22Rv1 (cell line): ENCODE data around the gene CDKN1B.

Experiments used
- H3K27ac ChIP-seq: fragments of 450-650 bp; 2 replicates; pipeline ENCODE4 v1.5.1; 2017
- ZFX ChIP-seq: fragments of 450-650 bp; IDR thresholded peaks from 2 replicates; pipeline ENCODE4 v1.6.1; 2017; ENCODE audit warnings: antibody characterized with exemption, borderline replicate concordance
- TF ChIP-seq, protein P1 (sequence below): fragments of 450-650 bp; IDR thresholded peaks from 2 replicates; pipeline ENCODE4 v1.5.1; 2017; ENCODE audit warnings: mild to moderate bottlenecking

The CDKN1B gene

DNA sequence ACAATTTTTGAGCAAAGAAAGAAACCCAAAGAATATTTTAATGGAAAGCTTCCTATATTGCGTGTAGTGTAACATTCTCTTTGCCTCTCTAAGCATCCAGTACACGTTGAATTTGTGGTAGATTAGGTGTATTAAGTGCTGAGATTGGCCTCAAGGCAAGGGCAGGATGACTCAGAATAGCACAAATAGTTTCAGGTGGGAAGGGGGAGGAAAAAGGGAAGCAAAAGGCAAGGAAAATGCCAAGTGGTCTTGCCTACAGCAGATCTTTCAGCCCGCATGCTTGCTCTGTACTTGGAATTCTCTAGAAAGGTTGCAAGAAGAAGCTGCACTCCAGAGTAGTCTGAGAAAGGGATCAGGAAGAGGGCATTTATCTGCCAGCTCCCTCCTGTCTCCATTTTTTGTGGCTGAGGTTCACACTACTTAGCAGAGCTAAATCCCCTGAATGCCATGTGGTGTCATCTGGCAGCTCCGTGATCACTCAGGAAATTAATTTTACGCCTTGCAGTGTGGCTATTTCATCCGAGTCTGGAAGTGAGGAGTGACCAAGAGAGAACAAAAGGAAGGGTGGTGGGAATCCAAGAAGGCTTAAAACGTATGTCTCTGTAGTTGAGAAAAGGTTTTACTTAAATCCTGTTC, 28.5 kb downstream of the CDKN1B start:
- H3K27ac ChIP-seq: no peak overlapping the region
- TF ChIP-seq, protein P1, sequence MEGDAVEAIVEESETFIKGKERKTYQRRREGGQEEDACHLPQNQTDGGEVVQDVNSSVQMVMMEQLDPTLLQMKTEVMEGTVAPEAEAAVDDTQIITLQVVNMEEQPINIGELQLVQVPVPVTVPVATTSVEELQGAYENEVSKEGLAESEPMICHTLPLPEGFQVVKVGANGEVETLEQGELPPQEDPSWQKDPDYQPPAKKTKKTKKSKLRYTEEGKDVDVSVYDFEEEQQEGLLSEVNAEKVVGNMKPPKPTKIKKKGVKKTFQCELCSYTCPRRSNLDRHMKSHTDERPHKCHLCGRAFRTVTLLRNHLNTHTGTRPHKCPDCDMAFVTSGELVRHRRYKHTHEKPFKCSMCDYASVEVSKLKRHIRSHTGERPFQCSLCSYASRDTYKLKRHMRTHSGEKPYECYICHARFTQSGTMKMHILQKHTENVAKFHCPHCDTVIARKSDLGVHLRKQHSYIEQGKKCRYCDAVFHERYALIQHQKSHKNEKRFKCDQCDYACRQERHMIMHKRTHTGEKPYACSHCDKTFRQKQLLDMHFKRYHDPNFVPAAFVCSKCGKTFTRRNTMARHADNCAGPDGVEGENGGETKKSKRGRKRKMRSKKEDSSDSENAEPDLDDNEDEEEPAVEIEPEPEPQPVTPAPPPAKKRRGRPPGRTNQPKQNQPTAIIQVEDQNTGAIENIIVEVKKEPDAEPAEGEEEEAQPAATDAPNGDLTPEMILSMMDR: no peak
- no peak for TF ChIP-seq ZFX

GRCh38 chr12:12747278-12747677, 30.1 kb downstream of the CDKN1B start:
- TF ChIP-seq, protein P1: no peak
- no peak for TF ChIP-seq ZFX

GRCh38 chr12:12748044-12748443, 30.9 kb downstream of the CDKN1B start:
- H3K27ac ChIP-seq: no peak overlapping the region
- TF ChIP-seq, protein P1: no peak
- TF ChIP-seq ZFX: no peak

More at GRCh38 chr12:12747278-12747677, 30.1 kb downstream of the CDKN1B start:
- H3K27ac ChIP-seq: no peak overlapping the region

GRCh38 chr12:12749433-12749832, 32.3 kb downstream of the CDKN1B start:
- TF ChIP-seq ZFX: no peak
- TF ChIP-seq, protein P1: no peak
- no peak overlapping the region for H3K27ac ChIP-seq

DNA sequence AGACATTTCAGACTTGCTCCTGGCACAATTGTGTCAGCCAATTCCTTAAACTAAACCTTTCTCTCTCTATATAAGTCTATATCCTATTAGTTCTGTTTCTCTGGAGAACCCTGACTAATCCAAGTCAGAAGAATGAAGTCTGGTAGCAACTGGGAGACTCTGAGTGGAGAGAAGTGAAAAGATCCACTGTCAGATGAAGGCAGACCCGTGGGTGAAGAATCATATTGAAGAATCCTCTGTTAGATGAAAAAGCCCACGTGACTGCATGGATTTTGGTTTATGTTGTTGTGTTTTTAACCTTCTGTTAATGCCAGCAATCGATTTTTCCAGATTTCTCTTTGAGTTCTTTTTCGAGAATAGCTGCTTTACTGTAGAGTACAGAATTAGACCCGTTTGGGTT, 38.8 kb downstream of the CDKN1B start:
- no peak overlapping the region for H3K27ac ChIP-seq
- no peak for TF ChIP-seq ZFX
- TF ChIP-seq, protein P1: no peak

DNA sequence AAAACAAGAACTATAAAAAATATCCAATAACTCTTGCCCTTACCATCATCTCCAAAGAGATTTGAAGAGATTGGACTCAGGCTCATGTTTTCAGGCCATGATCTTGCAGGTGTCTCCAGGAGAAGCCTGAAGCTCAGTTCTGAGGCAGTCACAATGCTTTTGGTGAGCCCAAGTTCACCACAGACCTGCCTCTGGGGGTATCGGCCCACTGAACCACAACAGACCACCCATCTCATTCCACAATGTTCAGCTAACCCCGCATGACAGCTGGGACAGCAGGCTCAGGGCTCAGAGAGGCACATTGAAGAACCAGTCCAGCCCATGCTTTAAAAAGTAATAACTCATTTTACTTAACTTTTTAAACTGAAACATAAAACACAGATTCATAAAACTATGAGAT, 40.0 kb downstream of the CDKN1B start:
- TF ChIP-seq, protein P1: no peak
- no peak for TF ChIP-seq ZFX
- H3K27ac ChIP-seq: no peak overlapping the region

DNA sequence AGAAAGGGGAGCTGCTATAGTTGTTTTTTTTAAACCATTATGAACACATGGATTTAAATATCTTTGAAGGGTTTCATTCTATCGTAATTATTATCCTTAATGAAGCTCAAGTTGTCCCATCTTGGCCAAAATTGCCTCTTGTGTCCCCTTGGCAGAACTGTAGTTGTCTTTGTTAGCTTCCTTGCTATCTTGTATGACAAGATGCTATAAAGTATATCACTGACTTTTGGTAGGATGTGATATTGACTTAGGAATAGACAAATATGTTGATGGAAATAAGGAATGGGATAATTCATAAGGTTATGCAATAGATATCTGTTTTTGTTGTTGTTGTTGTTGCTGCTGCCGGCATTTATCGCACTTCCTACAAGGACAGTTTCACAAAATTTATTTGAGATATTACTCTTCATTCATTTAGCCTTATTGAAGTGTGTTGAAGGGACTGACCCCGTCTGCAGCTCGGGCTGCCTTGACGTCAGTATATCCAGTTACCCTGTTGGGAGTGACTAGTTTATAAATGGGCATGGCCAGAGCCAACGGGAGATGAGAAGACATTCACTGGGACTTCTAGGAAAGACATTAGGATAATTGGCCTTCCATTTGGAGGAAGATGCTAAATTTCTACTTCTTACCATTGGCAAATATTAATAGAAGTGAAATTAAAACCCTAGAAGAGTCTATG, 42.2 kb downstream of the CDKN1B start:
- no peak overlapping the region for H3K27ac ChIP-seq
- TF ChIP-seq ZFX: no peak
- TF ChIP-seq, protein P1: no peak
